ENCODE results near the gene ABAT. TPM values are rescaled to one million over a fixed set of nuclear protein-coding genes. Genes with fewer than 3 reads are reported as not detected.

Gene ABAT
- total and polyA plus RNA-seq, 2 donors (not counting 1 experiment from before 2014, with no cell fraction given) = 6.2 to 14.3 TPM

- Histone ChIP-seq H3K9ac (ENCODE audit: low read length) (no peak overlapping the region), H3K27me3 (replicated peaks in 1 of 4; ENCODE audit: control extremely low read depth in 1 of 4, control insufficient read depth in 3 of 4, insufficient read depth in 4 of 4, low read length in 3 of 4) (no peaks in the 10 kb centered on the region), H3K36me3 (replicated peaks in 1 of 2; ENCODE audit: control extremely low read depth in 1 of 2, control insufficient read depth in 1 of 2, extremely low read depth in 1 of 2, insufficient read depth in 2 of 2, low read length in 1 of 2) (no peaks in the 10 kb centered on the region), H2AFZ (ENCODE audit: insufficient read depth, low read depth, low read length, poor library complexity, severe bottlenecking) (no peak overlapping the region), H4K20me1 (ENCODE audit: control insufficient read depth, insufficient read depth, low read length, poor library complexity, severe bottlenecking) (no peaks in the 10 kb centered on the region), H3K27ac (ENCODE audit: low read length in 2 of 2) (no peak overlapping the region), H3K9me3 (ENCODE audit: control extremely low read depth in 1 of 3, control insufficient read depth in 2 of 3, insufficient read depth in 1 of 3, low read length in 2 of 3) (no peaks in the 10 kb centered on the region), H3K79me2 (ENCODE audit: control insufficient read depth, insufficient read depth, low read length) (peaks cover 7% of the 10 kb centered on the region), H3K4me3 (ENCODE audit: control extremely low read depth in 1 of 5, extremely low read depth in 1 of 5, insufficient read depth in 1 of 5, low read depth in 2 of 5, low read length in 4 of 5) (no peak overlapping the region), H3K4me1 (ENCODE audit: control insufficient read depth in 2 of 2, insufficient read depth in 2 of 2, low read length in 2 of 2) (peaks cover 0 to 3% of the 10 kb centered on the region in 2 donors), H3K4me2 (replicated peaks; ENCODE audit: low read depth, low read length, poor library complexity, severe bottlenecking) (no peak overlapping the region)
- ChIA-PET POLR2A (no interaction called here), CTCF (no interaction called here)
- Mint-ChIP-seq H3K27me3 (no peaks in the 10 kb centered on the region), H3K4me1 (peaks cover 5% of the 10 kb centered on the region), H3K4me3 (no peak overlapping the region), H3K27ac (peak overlapping the region; percentile 32), H3K9me3 (ENCODE audit: insufficient read depth) (no peaks in the 10 kb centered on the region)
- TF ChIP-seq EZH2 (IDR thresholded peaks at IDR 0.05; ENCODE audit: borderline replicate concordance, insufficient read depth, low read depth, low read length, poor library complexity, severe bottlenecking) = no peak
- no peak for TF ChIP-seq CTCF (IDR thresholded peaks at IDR 0.05)
- ATAC-seq (ENCODE audit: low read depth) = no peak
- intact Hi-C loops (cut with micrococcal nuclease) = no loop called here
- DNase-seq = no peak
- 88% methylated on average over 8 of the region's 8 CpGs for WGBS (ENCODE audit: insufficient coverage)
Measured at GRCh38 chr16:8788578-8789172, 114.3 kb downstream of the ABAT start.

- H3K27me3 ChIP-seq (replicated peaks in 1 of 4; ENCODE audit: control extremely low read depth in 1 of 4, control insufficient read depth in 3 of 4, insufficient read depth in 4 of 4, low read length in 3 of 4) = no peaks in the 10 kb centered on the region
- H3K27ac ChIP-seq (ENCODE audit: low read length in 2 of 2) = no peak overlapping the region
- no peaks in the 10 kb centered on the region for H3K36me3 ChIP-seq (replicated peaks in 1 of 2; ENCODE audit: control extremely low read depth in 1 of 2, control insufficient read depth in 1 of 2, extremely low read depth in 1 of 2, insufficient read depth in 2 of 2, low read length in 1 of 2)
- TF ChIP-seq CTCF (IDR thresholded peaks at IDR 0.05) (no peak), EZH2 (IDR thresholded peaks at IDR 0.05; ENCODE audit: borderline replicate concordance, insufficient read depth, low read depth, low read length, poor library complexity, severe bottlenecking) (no peak)
- peaks cover 50% of the 10 kb centered on the region for H3K79me2 ChIP-seq (ENCODE audit: control insufficient read depth, insufficient read depth, low read length)
- CTCF ChIA-PET = no interaction called here
- peaks cover 37% of the 10 kb centered on the region for H3K4me1 Mint-ChIP-seq
- H3K4me3 ChIP-seq (ENCODE audit: control extremely low read depth in 1 of 5, extremely low read depth in 1 of 5, insufficient read depth in 1 of 5, low read depth in 2 of 5, low read length in 4 of 5) = no peak overlapping the region
- no peak overlapping the region for H3K27ac Mint-ChIP-seq
- H3K9ac ChIP-seq (ENCODE audit: low read length) = no peak overlapping the region
- peaks cover 11% of the 10 kb centered on the region for H4K20me1 ChIP-seq (ENCODE audit: control insufficient read depth, insufficient read depth, low read length, poor library complexity, severe bottlenecking)
- no peak overlapping the region for H3K4me2 ChIP-seq (replicated peaks; ENCODE audit: low read depth, low read length, poor library complexity, severe bottlenecking)
- no peak overlapping the region for H2AFZ ChIP-seq (ENCODE audit: insufficient read depth, low read depth, low read length, poor library complexity, severe bottlenecking)
- POLR2A ChIA-PET = no interaction called here
- WGBS (ENCODE audit: insufficient coverage) = 88% methylated on average over 8 of the region's 8 CpGs
- ATAC-seq (ENCODE audit: low read depth) = no peak
- no peaks in the 10 kb centered on the region for H3K9me3 Mint-ChIP-seq (ENCODE audit: insufficient read depth)
- no peaks in the 10 kb centered on the region for H3K9me3 ChIP-seq (ENCODE audit: control extremely low read depth in 1 of 3, control insufficient read depth in 2 of 3, insufficient read depth in 1 of 3, low read length in 2 of 3)
- H3K27me3 Mint-ChIP-seq = no peaks in the 10 kb centered on the region
- intact Hi-C loops (cut with micrococcal nuclease) = loop anchor here (5.0 kb wide), 1 partner anchor 87 kb away; the partner anchor contains the start of gene LITAFD
- H3K4me1 ChIP-seq (ENCODE audit: control insufficient read depth in 2 of 2, insufficient read depth in 2 of 2, low read length in 2 of 2) = peaks cover 31 to 32% of the 10 kb centered on the region in 2 donors
- DNase-seq = no peak
- no peak overlapping the region for H3K4me3 Mint-ChIP-seq
Measured at GRCh38 chr16:8795091-8795490, 120.7 kb downstream of the ABAT start.

Measured in B cell (primary cell).